Stimulated activated CD4-positive, alpha-beta T cell treated with anti-CD3 and anti-CD28 coated beads, Interleukin-12 subunit alpha, Interleukin-12 subunit beta, amount 100 ng/mL, for 24 hours (primary cell): ENCODE results near the gene ADAMTS12.
"Not testable (repeated sequence)": the region's sequence is repeated elsewhere in the genome, so short reads cannot be mapped to it uniquely, and the experiment has no call there.

ENCODE experiments used
- DNase-seq, 2 experiments: peaks; one replicate each; pipeline ENCODE4 v3.0.0-alpha.2; 2020; ENCODE audit warnings: low read depth in 2 of 2

The ADAMTS12 gene

GRCh38 chr5:33906248-33906647, 14.5 kb upstream of the ADAMTS12 start:
- not testable (repeated sequence) for DNase-seq

GRCh38 chr5:33905381-33905780, 13.6 kb upstream of the ADAMTS12 start:
- no peak for DNase-seq

- DNase-seq = no peak
These were observed 11.3 kb upstream of the ADAMTS12 start for GRCh38 chr5:33903118-33903517.

- no peak for DNase-seq
These were observed 9.4 kb upstream of the ADAMTS12 start for GRCh38 chr5:33901156-33901555.

- no peak for DNase-seq
These were observed 2.8 kb upstream of the ADAMTS12 start for GRCh38 chr5:33894566-33894965.

DNA sequence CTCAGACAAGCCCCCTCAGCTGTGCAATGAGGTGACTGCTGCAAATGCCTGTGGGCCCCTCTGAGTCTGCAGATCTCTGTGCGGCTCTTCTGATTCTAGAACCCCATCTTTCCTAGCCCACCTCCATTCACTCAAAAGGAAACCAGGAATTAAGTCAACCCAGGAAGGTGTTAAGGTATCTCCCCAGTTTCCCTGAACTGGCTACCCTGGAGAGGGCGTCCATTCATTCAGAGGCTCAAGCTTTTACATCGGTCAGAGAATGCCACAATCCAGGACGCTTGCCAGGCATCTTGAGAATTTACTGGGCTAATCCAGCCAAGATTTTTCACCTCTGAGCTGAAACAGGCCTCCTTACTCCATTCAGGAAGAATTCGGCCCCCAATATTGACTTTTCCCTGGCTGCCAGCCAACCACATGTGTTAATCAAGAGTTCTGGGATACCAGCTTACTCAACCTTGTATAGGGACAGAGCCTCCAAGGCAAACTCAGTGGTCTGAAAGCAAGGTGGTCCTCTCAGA, 889 bp upstream of the ADAMTS12 start:
- no peak for DNase-seq

- no peak for DNase-seq
These were observed 373 bp downstream of the ADAMTS12 start for GRCh38 chr5:33891446-33891787.

DNA sequence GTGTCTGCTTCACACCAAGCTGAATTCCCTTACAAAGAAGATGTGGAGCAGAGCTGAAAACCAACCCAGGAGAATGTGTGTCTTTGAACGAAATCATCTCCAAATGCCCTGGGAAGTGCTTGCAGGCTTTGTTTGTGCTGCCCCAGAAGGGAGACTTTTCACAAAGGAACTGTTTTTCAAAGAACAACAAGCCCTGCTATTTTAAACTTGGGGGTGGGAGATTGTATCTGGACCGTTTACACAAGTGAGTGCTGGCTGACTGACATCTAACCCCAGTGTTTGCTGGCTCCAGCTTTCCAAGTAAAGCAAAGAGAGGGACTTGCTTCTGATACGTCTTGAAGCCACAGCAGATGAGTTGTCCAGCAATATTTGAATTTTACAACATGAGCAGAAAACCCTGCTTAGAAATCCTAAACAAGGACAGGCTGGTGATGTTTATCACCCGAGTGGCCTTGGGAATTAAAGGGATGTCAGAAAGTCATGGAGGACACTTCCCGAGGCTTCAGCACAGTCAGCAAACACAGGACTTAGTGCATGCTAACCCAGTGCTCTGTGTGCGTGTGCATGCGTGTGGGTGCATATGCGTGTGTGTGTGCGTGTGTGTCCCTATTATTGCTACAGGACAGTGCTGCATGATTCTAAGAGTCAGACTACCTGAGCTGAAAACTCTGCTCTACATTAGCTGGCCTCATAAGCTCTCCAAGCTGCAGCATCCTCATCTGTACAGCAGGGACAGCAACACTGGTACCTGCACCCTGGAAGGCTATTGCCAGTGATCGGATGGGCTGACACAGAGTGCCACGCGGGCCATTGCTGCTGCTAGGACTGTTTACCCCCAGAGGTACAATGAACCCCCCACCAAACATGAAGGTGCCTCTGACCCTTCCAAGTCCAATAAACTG, 1.4 kb downstream of the ADAMTS12 start:
- DNase-seq = no peak

GRCh38 chr5:33888587-33888986, 3.2 kb downstream of the ADAMTS12 start:
- DNase-seq = no peak

- DNase-seq = no peak
These were observed 4.5 kb downstream of the ADAMTS12 start for GRCh38 chr5:33887268-33887667.

GRCh38 chr5:33886283-33886682, 5.5 kb downstream of the ADAMTS12 start:
- no peak for DNase-seq

DNA sequence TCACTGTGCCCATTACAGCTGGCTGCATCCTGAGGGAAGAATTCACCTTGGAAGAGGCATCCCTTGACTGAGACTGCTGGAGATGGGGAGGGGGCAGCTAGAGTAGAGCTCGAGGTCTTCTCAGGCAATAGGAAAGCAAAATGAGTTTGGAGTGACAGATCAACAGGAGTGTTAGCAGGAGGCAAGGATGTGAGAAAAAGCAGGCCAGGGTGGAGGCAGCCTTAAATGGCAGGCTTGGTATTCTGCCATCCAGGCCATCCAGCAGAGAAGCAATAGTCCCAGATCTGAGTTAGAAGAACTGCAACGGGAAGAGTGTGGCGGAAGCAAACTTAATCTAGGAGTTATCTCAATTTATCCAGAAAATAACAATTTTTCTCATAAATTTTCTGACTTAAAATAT, 6.1 kb downstream of the ADAMTS12 start:
- no peak for DNase-seq

DNA sequence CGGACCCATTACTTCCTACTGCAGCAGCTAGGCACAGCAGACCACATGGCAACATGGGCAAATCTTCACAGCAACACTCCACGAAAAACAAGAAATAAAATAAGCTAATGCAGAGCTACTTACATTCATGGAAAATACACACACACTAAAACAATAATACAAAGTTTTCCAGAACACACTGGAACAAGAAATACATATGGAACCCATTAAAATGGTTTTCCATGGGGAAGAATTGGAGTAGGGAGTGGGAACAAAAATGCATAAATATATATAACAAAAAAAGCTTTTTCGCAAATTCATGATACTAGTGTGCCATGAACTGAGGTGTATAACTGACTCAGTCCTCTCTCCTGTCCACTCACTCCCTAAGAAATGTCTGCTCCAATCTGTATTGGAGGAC, 8.3 kb downstream of the ADAMTS12 start:
- DNase-seq = no peak

DNA sequence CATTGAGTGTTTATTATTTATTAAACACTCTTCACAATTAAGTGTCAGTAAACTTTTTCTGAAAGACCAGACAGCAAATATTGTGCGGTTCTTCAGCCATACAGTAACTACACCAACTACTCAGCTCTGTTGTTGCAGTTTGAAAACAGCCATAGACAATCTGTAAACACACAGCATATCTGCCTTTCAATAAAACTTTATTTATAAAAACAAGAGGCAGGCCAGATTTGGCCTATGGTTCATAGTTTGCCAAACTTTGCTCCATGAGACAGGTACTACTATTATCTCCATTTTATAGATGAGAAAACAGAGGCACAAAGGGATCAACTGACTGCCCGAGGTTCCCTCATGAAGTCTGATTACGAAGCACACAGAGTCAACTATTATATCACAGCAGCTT, 11.5 kb downstream of the ADAMTS12 start:
- DNase-seq = no peak

DNA sequence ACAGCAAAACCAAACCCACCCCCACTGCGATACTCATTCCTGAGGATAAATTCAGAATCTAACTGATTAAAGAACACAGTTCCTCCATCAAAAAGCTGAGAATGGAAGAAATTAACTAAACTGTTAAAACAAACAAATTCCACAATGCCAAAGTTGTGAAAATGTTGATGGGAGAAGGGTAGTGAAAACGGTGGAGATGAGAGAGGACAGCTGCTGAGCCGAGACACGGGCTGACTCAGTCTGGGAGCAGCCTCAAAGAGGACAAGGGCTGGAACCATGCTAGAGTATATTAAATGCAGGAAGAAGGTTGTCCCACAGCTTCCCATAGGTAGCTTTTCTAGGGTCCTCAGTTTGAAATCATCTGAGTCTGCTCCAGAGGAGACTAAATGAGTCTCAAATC, 14.3 kb downstream of the ADAMTS12 start:
- no peak for DNase-seq

DNA sequence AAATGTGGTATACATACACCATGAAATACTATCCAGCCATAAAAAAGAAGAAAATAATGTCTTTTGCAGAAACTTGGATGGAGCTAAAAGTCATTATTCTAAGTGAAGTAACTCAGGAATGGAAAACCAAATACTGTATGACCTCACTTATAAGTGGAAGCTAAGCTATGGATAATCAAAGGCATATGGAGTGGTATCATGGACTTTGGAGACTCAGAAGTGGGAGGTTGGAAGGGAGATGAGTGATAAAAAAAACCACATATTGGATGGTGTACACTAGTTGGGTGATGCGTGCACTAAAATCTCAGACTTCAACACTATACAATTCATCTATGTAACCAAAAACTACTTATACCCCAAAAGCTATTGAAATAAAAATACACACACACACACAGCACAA, 24.5 kb downstream of the ADAMTS12 start:
- no peak for DNase-seq

DNA sequence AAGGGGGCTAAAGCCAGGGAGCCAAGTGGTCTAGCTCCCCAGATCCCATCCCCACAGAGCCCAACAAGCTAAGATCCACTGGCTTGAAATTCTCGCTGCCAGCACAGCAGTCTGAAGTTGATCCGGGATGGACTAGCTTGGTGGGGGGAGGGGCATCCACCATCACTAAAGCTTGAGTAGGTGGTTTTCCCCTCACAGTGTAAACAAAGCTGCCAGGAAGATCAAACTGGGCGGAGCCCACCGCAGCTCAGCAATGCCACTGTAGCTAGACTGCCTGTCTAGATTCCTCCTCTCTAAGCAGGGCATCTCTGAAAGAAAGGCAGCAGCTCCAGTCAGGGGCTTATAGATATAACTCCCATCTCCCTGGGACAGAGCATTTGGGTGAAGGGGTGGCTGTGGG, 32.6 kb downstream of the ADAMTS12 start:
- not testable (repeated sequence) for DNase-seq

DNA sequence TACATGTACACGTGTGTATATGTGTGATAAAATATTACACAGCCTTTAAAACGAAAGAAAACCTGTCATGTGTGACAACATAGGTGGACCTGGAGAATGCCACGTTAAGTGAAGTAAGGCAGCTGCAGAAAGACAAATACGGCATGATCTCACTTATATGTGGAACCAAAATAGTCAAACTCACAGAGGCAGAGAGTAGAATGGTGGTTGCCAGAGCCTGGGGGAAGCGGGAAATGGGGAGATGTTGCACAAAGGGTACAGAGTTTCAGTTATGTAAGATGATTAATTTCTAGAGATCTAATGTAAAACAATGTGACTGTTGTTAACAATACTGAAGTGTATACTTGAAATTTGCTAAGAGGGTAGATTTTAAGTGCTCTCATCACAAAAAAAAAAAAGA, 34.8 kb downstream of the ADAMTS12 start:
- no peak for DNase-seq

DNA sequence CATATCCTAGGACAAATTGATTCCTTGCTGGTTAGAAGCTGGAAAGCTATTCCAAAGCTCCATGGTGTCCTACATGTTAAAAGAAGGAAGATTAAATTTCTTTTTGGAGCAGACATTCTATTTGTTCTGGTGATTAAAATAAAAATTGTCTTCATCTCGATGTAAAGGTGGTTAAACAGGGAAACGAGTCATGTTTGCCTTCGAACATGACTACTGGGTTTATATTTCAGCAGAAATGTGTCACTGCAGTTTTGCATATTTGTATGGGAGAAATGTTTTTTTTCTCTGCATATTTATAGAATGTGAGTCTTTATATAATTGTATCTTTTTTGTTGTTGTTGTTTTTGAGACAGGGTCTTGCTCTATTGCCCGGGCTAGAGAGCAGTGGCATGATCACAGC, 36.4 kb downstream of the ADAMTS12 start:
- DNase-seq = no peak

GRCh38 chr5:33854733-33855151, 37.0 kb downstream of the ADAMTS12 start:
- DNase-seq = no peak

GRCh38 chr5:33852837-33853236, 39.0 kb downstream of the ADAMTS12 start:
- no peak for DNase-seq

GRCh38 chr5:33852319-33852718, 39.5 kb downstream of the ADAMTS12 start:
- no peak for DNase-seq

DNA sequence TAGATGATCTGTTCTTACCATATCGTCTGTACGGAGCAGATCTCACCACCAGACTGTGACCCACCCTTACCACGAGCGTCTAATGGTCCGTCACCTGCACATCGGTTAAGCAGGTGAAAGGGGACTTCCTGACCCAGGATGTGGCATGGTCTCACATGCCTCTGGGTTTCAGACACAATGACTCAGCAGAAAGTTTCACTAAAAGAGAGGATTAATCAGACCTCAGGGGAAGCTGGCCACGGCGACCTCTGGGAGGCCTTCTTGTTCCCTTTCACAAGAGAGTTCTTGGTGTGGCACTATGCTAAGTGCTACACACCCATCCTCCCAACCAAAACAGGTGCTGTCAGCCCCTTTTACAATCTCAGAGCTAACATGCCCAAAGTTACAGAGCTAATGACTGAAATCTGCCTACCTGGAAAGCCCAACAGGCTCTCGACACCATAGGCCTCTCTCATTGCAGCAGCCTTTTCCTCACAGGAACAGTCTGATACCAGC, 41.6 kb downstream of the ADAMTS12 start:
- DNase-seq = peak in 1 of 2 experiments; percentile 4
